K562 (cell line): ENCODE measurements around the gene LPCAT3. TPM values are rescaled to one million over a fixed set of nuclear protein-coding genes. Genes with fewer than 3 reads are reported as not detected.

Source experiments
- BCOR ChIP-seq: fragments of 450-650 bp; IDR thresholded peaks from 2 replicates; pipeline ENCODE4 v1.6.1; 2016
- CSDE1 ChIP-seq, 2 experiments: fragments of 450-650 bp; IDR thresholded peaks; 2 replicates each; pipeline ENCODE4 v1.6.1; 2016; ENCODE audit warnings: mild to moderate bottlenecking in 1 of 2
- ELF2 ChIP-seq: fragments of 250-450 bp; sonication (Bioruptor Pico); IDR thresholded peaks from 2 replicates; pipeline ENCODE4 v1.5.0; 2021; ENCODE audit warnings: mild to moderate bottlenecking
- HLTF ChIP-seq: fragments of 450-650 bp; IDR thresholded peaks from 2 replicates; pipeline ENCODE4 v1.6.1; 2016
- POLR2H ChIP-seq: IDR thresholded peaks from 2 replicates; pipeline ENCODE4 v1.6.1; 2016; ENCODE audit warnings: missing genetic modification characterization, low read depth, mild to moderate bottlenecking, control low read depth, missing compliant biosample characterization, moderate library complexity
- RBFOX2 ChIP-seq: fragments of 200-400 bp; formaldehyde crosslinking; IDR thresholded peaks from 2 replicates; pipeline ENCODE4 v1.6.1; 2017; ENCODE audit warnings: low read depth, mild to moderate bottlenecking, low read length, moderate library complexity
- SMAD2 ChIP-seq: fragments of 150-350 bp; IDR thresholded peaks from 2 replicates; pipeline ENCODE4 v1.6.1; 2014; ENCODE audit warnings: low read depth, mild to moderate bottlenecking, low read length
- SUPT5H ChIP-seq: fragments of 450-650 bp; IDR thresholded peaks from 2 replicates; pipeline ENCODE4 v1.6.1; 2016
- TCF15 ChIP-seq: fragments of 250-450 bp; sonication (Bioruptor Pico); IDR thresholded peaks from 2 replicates; pipeline ENCODE4 v1.8.0; 2022; ENCODE audit warnings: moderate library complexity, mild to moderate bottlenecking, inconsistent platforms
- ZBTB33 ChIP-seq: sonication (generic); formaldehyde crosslinking; IDR thresholded peaks from 2 replicates; pipeline ENCODE4 v1.8.1; 2023; ENCODE audit warnings: mild to moderate bottlenecking, missing genetic modification reagents
- ZEB2 ChIP-seq: fragments of 450-650 bp; IDR thresholded peaks from 2 replicates; pipeline ENCODE4 v1.6.1; 2016
- ZNF347 ChIP-seq: fragments of 450-650 bp; formaldehyde crosslinking; IDR thresholded peaks from 2 replicates; pipeline ENCODE4 v1.4.0; 2020; ENCODE audit warnings: low read depth, mild to moderate bottlenecking, moderate library complexity
- polyA plus RNA-seq, 8 experiments: library from polyadenylated mRNA; depleted of rRNA in 4 of 8; stranded (reverse) in 5 of 8; unstranded in 3 of 8; fragments of >200 nt; fragmentation: Nextera tagmentation in 2 of 8; fragmentation: Illumina TruSeq in 1 of 8; extraction: Ambion mirVana in 2 of 8; extraction: Trizol in 1 of 8; gene quantifications; 2 replicates each; pipeline versions ENCODE4 v1.2.1 to v1.2.3, GENCODE V29; 2011 to 2014; ENCODE audit warnings: inconsistent platforms in 1 of 8, missing spikeins in 1 of 8
- total RNA-seq, 7 experiments: library from RNA; depleted of rRNA in 6 of 7; stranded (reverse); fragments of >200 nt in 6 of 7; fragmentation: Illumina TruSeq in 2 of 7; extraction: Trizol in 2 of 7; gene quantifications; 2 replicates each; pipeline versions ENCODE4 v1.2.1 to v1.2.3, GENCODE V29; 2011 to 2021; ENCODE audit warnings: low replicate concordance in 1 of 7
- TF ChIP-seq, protein P1 (sequence below), 2 experiments: fragments of 150-350 bp in 1 of 2; IDR thresholded peaks; 2 replicates each; pipeline ENCODE4 v1.6.1; 2012 to 2016; ENCODE audit warnings: low read depth in 2 of 2, low read length in 2 of 2, mild to moderate bottlenecking in 1 of 2, moderate library complexity in 1 of 2
- TF ChIP-seq, protein P2 (sequence below): fragments of 450-650 bp; IDR thresholded peaks from 2 replicates; pipeline ENCODE4 v1.6.1; 2016; ENCODE audit warnings: low read depth

The LPCAT3 gene
- total and polyA plus RNA-seq, 9 of the 15 experiments (the other 6 are each of a cell fraction or from before 2014, with no cell fraction given): 4.9 to 52.5 (median 25.3) TPM

DNA sequence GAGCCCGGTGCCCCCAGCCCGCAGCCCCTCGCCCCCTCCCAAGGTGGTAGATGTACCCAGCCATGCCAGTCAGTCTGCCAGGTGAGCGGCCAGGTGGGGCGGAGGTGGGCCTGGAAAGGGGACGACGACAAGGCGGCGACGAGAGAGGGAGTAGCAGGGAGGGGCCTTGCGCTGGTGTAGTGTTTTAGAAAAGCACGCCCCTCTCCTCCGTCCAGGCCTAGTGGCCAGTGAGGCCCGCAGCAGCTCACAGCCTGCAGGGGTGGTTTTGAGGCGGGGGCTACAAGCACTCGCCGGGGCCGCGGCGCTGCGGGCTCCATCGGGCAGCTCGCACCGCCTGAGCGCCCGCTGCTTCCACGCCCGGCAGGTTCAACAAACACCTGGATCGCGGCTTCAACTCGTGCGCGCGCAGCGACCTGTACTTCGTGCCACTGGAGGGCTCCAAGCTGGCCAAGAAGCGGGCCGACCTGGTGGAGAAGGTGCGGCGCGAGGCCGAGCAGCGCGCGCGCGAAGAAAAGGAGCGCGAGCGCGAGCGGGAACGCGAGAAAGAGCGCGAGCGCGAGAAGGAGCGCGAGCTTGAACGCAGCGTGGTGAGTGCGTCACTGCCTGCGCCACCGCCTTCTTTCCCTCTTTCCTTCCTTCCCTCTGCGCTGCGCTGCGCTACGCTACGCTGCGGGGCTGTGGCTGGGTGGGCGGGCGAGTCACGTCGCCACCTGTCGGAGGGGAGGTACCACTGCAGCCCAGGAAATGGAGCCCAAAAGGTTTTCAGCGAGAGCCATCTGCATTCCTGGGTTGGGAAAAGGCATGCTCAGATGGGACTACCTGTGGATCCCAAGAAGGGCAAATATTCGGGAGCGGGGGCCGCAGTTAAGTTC lies 80.6 kb downstream of the LPCAT3 start (continued):
- TF ChIP-seq ZBTB33 (peak; percentile 73), BCOR (no peak), CSDE1 (IDR thresholded peaks at IDR 0.05) (peak in 1 of 2 experiments; percentile 51; a peak in 1 of 4 replicates), HLTF (no peak), POLR2H (tag) (peak; percentile 64), ZEB2 (no peak), SUPT5H (peak; percentile 84), ZNF347 (no peak), SMAD2 (no peak), TCF15 (CRISPR knock-in tag) (no peak), ELF2 (CRISPR knock-in tag) (peak; percentile 65), RBFOX2 (peak; percentile 91)
- TF ChIP-seq, protein P1, sequence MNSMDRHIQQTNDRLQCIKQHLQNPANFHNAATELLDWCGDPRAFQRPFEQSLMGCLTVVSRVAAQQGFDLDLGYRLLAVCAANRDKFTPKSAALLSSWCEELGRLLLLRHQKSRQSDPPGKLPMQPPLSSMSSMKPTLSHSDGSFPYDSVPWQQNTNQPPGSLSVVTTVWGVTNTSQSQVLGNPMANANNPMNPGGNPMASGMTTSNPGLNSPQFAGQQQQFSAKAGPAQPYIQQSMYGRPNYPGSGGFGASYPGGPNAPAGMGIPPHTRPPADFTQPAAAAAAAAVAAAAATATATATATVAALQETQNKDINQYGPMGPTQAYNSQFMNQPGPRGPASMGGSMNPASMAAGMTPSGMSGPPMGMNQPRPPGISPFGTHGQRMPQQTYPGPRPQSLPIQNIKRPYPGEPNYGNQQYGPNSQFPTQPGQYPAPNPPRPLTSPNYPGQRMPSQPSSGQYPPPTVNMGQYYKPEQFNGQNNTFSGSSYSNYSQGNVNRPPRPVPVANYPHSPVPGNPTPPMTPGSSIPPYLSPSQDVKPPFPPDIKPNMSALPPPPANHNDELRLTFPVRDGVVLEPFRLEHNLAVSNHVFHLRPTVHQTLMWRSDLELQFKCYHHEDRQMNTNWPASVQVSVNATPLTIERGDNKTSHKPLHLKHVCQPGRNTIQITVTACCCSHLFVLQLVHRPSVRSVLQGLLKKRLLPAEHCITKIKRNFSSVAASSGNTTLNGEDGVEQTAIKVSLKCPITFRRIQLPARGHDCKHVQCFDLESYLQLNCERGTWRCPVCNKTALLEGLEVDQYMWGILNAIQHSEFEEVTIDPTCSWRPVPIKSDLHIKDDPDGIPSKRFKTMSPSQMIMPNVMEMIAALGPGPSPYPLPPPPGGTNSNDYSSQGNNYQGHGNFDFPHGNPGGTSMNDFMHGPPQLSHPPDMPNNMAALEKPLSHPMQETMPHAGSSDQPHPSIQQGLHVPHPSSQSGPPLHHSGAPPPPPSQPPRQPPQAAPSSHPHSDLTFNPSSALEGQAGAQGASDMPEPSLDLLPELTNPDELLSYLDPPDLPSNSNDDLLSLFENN (IDR thresholded peaks at IDR 0.05; ENCODE audit: low read depth in 2 of 2, low read length in 2 of 2): no peak
- TF ChIP-seq, protein P2, sequence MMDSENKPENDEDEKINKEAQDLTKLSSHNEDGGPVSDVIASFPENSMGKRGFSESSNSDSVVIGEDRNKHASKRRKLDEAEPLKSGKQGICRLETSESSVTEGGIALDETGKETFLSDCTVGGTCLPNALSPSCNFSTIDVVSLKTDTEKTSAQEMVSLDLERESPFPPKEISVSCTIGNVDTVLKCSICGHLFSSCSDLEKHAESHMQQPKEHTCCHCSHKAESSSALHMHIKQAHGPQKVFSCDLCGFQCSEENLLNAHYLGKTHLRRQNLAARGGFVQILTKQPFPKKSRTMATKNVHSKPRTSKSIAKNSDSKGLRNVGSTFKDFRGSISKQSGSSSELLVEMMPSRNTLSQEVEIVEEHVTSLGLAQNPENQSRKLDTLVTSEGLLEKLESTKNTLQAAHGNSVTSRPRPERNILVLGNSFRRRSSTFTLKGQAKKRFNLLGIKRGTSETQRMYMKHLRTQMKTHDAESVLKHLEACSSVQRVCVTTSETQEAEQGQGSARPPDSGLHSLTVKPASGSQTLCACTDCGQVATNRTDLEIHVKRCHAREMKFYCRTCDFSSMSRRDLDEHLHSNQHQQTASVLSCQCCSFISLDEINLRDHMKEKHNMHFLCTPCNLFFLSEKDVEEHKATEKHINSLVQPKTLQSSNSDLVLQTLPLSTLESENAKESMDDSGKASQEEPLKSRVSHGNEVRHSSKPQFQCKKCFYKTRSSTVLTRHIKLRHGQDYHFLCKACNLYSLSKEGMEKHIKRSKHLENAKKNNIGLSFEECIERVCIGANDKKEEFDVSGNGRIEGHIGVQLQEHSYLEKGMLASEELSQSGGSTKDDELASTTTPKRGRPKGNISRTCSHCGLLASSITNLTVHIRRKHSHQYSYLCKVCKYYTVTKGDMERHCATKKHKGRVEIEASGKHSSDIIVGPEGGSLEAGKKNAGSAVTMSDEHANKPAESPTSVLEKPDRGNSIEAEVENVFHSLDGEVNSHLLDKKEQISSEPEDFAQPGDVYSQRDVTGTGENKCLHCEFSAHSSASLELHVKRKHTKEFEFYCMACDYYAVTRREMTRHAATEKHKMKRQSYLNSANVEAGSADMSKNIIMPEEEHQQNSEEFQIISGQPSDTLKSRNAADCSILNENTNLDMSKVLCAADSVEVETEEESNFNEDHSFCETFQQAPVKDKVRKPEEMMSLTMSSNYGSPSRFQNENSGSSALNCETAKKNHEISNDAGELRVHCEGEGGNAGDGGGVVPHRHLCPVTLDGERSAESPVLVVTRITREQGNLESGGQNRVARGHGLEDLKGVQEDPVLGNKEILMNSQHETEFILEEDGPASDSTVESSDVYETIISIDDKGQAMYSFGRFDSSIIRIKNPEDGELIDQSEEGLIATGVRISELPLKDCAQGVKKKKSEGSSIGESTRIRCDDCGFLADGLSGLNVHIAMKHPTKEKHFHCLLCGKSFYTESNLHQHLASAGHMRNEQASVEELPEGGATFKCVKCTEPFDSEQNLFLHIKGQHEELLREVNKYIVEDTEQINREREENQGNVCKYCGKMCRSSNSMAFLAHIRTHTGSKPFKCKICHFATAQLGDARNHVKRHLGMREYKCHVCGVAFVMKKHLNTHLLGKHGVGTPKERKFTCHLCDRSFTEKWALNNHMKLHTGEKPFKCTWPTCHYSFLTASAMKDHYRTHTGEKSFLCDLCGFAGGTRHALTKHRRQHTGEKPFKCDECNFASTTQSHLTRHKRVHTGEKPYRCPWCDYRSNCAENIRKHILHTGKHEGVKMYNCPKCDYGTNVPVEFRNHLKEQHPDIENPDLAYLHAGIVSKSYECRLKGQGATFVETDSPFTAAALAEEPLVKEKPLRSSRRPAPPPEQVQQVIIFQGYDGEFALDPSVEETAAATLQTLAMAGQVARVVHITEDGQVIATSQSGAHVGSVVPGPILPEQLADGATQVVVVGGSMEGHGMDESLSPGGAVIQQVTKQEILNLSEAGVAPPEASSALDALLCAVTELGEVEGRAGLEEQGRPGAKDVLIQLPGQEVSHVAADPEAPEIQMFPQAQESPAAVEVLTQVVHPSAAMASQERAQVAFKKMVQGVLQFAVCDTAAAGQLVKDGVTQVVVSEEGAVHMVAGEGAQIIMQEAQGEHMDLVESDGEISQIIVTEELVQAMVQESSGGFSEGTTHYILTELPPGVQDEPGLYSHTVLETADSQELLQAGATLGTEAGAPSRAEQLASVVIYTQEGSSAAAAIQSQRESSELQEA: no peak
